ENCODE measurements around the gene SPOCK1.
"Not testable (repeated sequence)": the region's sequence is repeated elsewhere in the genome, so short reads cannot be mapped to it uniquely, and the experiment has no call there.

The SPOCK1 gene

GRCh38 chr5:137266186-137266585, 232.9 kb downstream of the SPOCK1 start:
- no peak for DNase-seq (ENCODE audit: low read depth, low spot score)

DNA sequence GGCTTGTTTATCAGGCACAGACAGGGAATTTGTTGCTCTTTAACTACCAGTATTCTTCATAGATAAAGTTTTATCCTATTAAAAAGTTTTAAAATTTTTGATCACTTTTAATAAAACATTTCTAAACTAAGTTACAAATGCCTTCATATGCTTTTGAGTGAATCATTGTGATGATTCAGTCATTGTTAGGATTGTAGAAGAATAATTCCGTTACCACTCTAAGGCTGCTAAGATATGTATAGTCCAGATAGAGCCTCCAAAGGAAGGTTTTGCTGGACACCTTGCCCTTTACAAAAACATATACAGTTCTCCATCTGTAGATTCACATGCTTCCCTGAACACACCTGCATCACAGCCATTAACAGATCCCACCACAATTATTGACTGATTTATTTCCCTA, 233.7 kb downstream of the SPOCK1 start:
- no peak for DNase-seq (ENCODE audit: low read depth, low spot score)

- DNase-seq (ENCODE audit: low read depth, low spot score) = no peak
Measured at GRCh38 chr5:137264573-137264972, 234.6 kb downstream of the SPOCK1 start.

DNA sequence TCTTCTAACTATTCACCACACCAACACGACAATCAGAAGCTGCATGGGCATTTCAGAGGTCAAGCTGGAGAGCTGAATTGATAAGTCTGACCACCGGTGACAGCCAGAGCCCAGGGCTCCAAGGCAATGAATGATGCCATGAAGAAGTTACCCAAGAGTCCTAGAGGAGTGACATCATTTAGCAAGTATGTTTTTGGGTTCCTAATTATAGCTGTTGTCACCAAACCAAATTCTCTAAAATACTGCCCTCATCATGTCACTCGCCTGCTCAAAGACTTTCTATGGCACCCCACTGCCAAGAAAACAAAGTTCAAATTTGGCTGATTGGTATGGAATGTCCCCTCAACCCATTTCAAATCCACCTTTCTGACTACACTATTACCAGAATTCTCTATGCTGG, 235.1 kb downstream of the SPOCK1 start:
- DNase-seq (ENCODE audit: low read depth, low spot score) = no peak

- no peak for DNase-seq (ENCODE audit: low read depth, low spot score)
Measured at GRCh38 chr5:137263371-137264005, 235.6 kb downstream of the SPOCK1 start.

- no peak for DNase-seq (ENCODE audit: low read depth, low spot score)
Measured at GRCh38 chr5:137262818-137263217, 236.3 kb downstream of the SPOCK1 start.

GRCh38 chr5:137260820-137261695, 238.1 kb downstream of the SPOCK1 start:
- DNase-seq (ENCODE audit: low read depth, low spot score) = no peak

GRCh38 chr5:137259115-137259514, 240.0 kb downstream of the SPOCK1 start:
- not testable (repeated sequence) for DNase-seq (ENCODE audit: low read depth, low spot score)

- DNase-seq (ENCODE audit: low read depth, low spot score) = no peak
Measured at GRCh38 chr5:137254119-137255090, 244.7 kb downstream of the SPOCK1 start.

DNA sequence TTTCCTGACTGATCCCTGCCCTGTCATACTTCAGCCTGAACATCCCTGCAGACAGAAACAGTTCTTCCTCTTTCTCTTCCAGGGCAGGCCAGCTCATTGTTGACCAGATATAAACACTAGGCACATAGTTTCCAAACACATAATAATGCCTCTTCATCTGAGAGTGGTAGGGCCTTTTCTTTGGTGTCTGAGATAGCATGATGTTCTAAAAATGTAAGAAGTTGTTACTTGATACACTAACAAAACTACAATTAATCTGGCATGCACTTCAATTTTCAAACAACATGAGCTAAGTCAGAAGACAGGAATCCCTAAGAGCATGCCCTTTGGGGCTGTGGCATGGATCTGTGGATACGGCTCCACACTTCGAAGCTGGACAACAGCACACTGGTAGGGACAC, 246.6 kb downstream of the SPOCK1 start:
- DNase-seq (ENCODE audit: low read depth, low spot score) = no peak

- no peak for DNase-seq (ENCODE audit: low read depth, low spot score)
Measured at GRCh38 chr5:137250421-137250820, 248.7 kb downstream of the SPOCK1 start.

DNA sequence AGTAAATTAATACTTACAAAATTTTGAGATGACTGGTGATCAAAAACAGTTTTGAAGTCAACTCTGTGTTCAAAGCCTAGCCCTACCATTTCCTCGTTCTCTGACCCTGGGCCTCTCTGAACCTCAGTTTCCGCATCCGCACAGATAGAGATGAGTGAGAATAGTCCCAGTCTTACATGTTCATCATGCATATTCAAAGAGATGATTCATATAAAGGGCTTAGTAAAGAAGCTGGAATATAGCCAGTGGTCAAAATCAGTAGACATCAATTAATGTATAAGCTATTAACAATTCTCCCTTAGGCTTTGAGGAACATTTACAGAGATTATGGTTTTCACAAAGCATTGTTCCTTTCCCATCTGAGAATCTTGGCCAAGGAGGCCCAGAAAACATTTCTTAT, 250.6 kb downstream of the SPOCK1 start:
- DNase-seq (ENCODE audit: low read depth, low spot score) = no peak

DNA sequence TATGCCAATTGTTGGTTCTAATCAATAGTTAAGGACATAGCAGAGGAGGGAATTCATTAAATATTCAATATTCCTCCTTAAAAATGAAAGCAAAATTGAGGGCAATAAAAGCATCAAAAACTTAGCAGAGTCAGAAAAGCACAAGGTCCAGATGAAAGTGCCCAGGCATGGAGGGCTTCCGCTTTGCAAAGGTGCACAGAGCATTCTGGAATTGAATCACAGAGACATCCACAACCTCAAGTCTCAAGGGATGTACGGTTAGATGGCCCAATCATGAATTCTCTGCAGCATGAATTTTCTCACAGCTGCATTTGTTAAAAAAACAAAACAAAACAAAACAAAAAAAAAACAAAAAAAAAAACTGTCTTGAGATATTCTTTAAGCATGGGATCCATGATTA, 253.7 kb downstream of the SPOCK1 start:
- DNase-seq (ENCODE audit: low read depth, low spot score) = no peak

DNA sequence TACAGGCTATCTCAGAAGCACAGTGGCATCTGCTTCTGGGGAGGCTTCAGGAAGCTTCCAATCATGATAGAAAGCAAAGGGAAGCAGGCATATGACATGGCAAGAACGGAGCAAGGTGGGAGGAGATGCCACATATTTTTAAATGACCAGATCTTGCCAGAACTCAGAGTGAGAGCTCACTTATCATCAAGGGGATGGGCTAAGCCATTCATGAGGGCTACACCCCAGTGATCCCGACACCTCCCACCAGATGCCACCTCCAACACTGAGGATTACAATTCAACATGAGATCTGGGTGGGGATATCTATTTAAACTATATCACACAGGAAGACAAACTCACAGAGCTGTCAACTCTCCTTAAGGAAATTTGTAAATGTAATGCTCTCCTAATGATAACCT, 258.8 kb downstream of the SPOCK1 start:
- DNase-seq (ENCODE audit: low read depth, low spot score) = no peak

- DNase-seq (ENCODE audit: low read depth, low spot score) = no peak
Measured at GRCh38 chr5:137236849-137237507, 262.1 kb downstream of the SPOCK1 start.

DNA sequence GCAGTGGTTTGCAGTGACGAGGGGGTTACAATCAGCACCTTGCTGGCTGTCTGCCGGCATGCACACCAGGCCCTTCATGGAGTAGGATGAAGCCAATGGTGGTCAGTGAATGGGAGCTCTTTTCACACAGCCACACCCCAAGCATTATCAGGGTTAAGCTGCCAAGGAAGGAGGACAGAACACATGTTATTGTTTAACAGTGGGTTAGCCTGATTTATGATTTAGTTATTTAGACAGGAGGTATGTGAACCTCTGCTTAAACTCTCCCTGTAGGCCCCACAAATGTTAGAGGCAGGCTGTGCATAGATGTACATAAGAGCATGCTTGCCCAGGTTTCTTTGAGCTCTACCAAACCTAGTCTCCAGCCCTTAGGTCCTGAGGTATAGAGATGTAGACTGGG, 262.9 kb downstream of the SPOCK1 start:
- DNase-seq (ENCODE audit: low read depth, low spot score) = no peak

- no peak for DNase-seq (ENCODE audit: low read depth, low spot score)
Measured at GRCh38 chr5:137234973-137235943, 263.9 kb downstream of the SPOCK1 start.

DNA sequence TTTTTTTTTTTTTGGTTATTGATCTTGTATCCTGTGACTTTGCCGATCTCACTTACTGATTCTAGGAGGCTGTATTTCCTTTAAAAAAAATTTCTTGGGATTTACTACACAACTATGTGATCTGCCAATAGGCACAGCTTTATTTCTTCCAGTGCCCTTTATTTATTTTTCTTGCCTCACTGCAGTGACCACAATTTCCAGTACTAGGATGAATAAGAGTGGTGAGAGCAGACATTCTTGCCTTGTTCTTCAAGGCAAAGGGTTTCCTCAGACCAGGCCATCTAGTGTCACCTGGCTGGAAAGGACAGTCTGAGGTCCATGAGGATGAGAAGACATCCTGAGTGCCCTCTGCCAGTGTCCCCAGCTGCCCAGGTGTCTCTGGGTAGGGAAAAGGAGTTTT, 265.4 kb downstream of the SPOCK1 start:
- no peak for DNase-seq (ENCODE audit: low read depth, low spot score)

GRCh38 chr5:137233304-137233703, 265.8 kb downstream of the SPOCK1 start:
- not testable (repeated sequence) for DNase-seq (ENCODE audit: low read depth, low spot score)

- DNase-seq (ENCODE audit: low read depth, low spot score) = no peak
Measured at GRCh38 chr5:137231540-137231939, 267.6 kb downstream of the SPOCK1 start.

Data from activated naive CD8-positive, alpha-beta T cell treated with anti-CD3 and anti-CD28 coated beads, Interleukin-2, amount 50 U/mL, for 16 hours (primary cell).